Measurements from ENCODE around the gene TMX3.

DNA sequence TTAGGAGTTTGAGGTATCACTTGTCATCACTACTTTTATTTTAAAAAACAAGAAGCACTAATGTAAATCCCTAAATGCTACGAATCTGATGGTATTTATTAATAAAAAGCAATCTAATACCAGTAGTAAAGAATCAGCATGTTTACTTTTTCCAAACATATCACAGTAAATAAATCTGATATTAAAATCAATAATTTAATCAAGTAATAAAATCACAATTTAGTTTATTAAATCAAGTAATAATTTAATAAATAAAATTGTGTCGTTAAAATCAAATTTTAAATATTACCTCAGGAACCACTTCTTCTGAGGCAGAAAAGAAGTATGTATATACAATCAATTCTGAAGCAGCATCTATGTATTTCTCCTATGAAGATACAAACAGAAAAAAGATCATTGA lies 18.0 kb downstream of the TMX3 start:
- TF ChIP-seq, protein P1, sequence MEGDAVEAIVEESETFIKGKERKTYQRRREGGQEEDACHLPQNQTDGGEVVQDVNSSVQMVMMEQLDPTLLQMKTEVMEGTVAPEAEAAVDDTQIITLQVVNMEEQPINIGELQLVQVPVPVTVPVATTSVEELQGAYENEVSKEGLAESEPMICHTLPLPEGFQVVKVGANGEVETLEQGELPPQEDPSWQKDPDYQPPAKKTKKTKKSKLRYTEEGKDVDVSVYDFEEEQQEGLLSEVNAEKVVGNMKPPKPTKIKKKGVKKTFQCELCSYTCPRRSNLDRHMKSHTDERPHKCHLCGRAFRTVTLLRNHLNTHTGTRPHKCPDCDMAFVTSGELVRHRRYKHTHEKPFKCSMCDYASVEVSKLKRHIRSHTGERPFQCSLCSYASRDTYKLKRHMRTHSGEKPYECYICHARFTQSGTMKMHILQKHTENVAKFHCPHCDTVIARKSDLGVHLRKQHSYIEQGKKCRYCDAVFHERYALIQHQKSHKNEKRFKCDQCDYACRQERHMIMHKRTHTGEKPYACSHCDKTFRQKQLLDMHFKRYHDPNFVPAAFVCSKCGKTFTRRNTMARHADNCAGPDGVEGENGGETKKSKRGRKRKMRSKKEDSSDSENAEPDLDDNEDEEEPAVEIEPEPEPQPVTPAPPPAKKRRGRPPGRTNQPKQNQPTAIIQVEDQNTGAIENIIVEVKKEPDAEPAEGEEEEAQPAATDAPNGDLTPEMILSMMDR (IDR thresholded peaks at IDR 0.05): no peak
- no peak for TF ChIP-seq POLR2A (IDR thresholded peaks at IDR 0.05)

Data from testis (tissue), 2 donors.